Sciatic nerve (tissue), 2 donors: Measurements from ENCODE around the gene CEP83. TPM values are rescaled to one million over a fixed set of nuclear protein-coding genes. Genes with fewer than 3 reads are reported as not detected.
"Not testable (repeated sequence)": the region's sequence is repeated elsewhere in the genome, so short reads cannot be mapped to it uniquely, and the experiment has no call there.

ENCODE experiments used
- ATAC-seq: fragments of 200-7000 bp; cut with Tn5 transposase; one replicate; pipeline ENCODE4 v1.9.1; 2020; ENCODE audit warnings: mild to moderate bottlenecking, moderate library complexity
- DNase-seq: peaks from one replicate; pipeline ENCODE4 v3.0.0-alpha.2; 2020; ENCODE audit warnings: low spot score
- intact Hi-C: fragments of 100-400 bp; cut with DNase I; formaldehyde crosslinking; loops from one replicate; pipeline ENCODE4 v1.14.2; 2022
- total RNA-seq: library from RNA; stranded (reverse); fragmentation: NEBNext Ultra II Directional; extraction: Animal tissue kit (Norgen Biotek cat#: 25700); gene quantifications from one replicate; pipeline ENCODE4 v1.2.1, GENCODE V29; 2021
- donor health status: DM: no; HTN: no; CAD: no.
- donor health status: DM: no; HTN: no; CAD: no.

The CEP83 gene
- total RNA-seq: 17.6 TPM

DNA sequence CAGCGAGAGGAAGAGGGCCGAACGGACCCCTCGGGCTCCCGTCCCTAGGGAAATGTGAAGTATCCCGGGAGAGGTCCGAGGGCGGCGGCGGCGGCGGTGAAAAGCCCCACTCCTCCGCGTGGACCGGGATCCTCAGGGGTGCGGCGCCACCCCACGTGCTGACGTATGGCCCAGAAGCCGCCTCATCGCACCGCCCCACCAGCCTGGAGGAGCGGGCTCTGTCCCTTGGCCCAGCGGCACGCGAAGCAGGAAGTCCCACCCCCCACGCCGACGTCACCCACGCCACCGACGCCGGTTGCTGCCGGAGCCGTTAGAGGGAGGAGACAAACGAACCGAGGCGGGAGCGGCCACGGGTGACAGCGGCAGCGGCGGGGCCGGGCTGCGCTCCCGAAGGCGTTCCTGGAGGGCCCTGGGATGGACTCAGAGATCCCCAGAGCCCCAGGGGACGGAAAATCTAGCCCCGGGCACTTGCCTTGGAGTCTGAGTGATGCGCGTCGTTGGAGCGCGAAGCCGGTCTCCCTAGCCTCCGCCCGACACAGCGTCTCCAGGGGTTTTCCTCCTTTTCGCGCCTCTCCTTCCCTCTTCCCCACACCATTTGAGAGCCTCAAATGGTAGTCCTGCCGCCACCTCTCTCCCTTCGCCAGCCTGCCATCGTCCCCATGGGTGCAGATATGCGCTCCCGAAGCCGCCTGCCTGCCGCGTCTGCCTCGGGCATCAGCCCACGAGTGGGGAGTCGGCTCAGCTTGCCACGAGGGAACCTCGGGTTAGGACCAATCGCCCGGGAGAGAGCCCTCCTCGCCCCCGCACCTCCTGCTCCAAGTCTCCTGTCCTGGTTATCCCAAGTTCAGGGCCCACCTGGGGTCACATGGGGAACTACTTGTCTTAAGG, at the start of gene CEP83:
Gene CEP83, minus strand, starts transcription at position 140 of the 888 bp plus-strand sequence. CDS start 47,377 bp downstream, outside the sequence.
- peak; percentile 99 for DNase-seq
- intact Hi-C loops: no loop called here
- ATAC-seq: peak; percentile 99

GRCh38 chr12:94509317-94509716, 49.6 kb upstream of the CEP83 start:
- ATAC-seq (no peak), DNase-seq (no peak)
- intact Hi-C loops: no loop called here

GRCh38 chr12:94507455-94507854, 47.8 kb upstream of the CEP83 start:
- intact Hi-C loops: no loop called here
- ATAC-seq: no peak
- no peak for DNase-seq

DNA sequence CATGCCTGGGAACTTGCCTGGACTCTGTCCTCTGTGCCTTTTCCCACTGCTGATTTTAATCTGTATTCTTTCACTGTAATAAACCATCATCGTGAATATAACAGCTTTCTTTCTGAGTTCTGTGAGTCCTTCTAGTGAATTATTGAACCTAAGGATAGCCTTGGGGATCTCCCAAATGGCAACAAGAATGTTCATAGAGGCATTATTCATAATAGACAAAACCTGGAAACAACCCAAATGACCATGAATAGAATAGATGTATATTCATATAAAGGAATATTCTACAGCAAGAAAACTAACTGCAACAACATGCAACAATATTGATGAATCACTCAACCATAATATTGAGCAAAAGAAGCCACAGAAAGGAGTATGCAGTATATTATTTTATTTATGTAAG, 44.7 kb upstream of the CEP83 start:
- DNase-seq (no peak), ATAC-seq (no peak)
- intact Hi-C loops: no loop called here

- DNase-seq (no peak), ATAC-seq (no peak)
- intact Hi-C loops: no loop called here
Observed at GRCh38 chr12:94503619-94504018, 44.0 kb upstream of the CEP83 start.

DNA sequence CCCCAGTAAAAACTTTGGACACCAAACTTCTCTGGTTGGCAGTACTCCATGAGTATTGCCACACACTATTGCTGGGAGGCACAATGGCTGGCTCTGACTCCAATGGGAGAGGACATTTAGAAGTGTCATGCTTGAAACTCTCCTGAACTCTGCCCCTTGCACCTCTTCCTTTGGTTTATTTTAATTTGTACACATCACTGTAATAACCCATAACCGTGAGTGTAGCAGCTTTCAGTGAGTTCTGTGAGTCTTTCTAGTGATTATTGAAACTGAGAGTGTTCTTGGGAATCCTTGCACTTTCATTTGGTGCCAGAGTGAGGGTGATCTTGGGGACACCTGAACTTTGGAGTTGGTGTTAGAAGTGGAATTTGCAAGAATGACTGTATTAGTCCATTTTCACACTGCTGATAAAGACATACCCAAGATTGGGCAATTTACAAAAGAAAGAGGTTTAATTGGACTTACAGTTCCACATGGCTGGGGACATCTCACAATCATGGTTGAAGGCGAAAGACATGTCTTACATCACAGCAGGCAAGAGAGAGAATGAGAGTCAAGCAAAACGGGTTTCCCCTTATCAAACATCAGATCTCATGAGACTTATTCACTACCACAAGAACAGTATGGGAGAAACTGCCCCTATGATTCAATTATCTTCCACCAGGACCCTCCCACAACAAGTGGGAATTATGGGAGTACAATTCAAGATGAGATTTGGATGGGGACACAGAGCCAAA, 41.3 kb upstream of the CEP83 start:
- intact Hi-C loops: no loop called here
- no peak for ATAC-seq
- no peak for DNase-seq

GRCh38 chr12:94498698-94499097, 39.0 kb upstream of the CEP83 start:
- intact Hi-C loops: no loop called here
- no peak for DNase-seq
- ATAC-seq: no peak

DNA sequence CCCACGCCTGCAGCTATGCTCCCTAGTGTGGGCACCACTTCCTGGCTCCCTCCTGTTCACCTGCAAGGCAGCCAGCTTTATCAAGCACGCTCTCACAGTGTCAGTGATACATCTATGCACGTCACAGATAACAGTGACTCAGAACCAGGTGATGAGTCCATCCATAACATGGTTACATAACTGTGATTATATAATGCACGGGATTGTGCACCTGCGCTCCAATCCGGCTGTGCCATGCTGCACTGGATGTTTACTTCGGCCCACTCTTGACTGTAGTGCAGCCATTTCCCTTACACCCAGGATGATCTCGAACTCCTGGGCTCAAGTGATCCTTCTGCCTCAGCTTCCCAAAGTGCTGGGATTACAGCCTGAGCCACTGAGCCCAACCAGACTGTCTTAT, 38.4 kb upstream of the CEP83 start:
- intact Hi-C loops: no loop called here
- no peak for ATAC-seq
- no peak for DNase-seq

GRCh38 chr12:94495445-94496115, 35.9 kb upstream of the CEP83 start:
- DNase-seq: no peak
- peak; percentile 74 for ATAC-seq
- intact Hi-C loops: no loop called here

- DNase-seq (no peak), ATAC-seq (no peak)
- intact Hi-C loops: no loop called here
Observed at GRCh38 chr12:94491489-94491888, 31.8 kb upstream of the CEP83 start.

- intact Hi-C loops: no loop called here
- no peak for DNase-seq
- no peak for ATAC-seq
Observed at GRCh38 chr12:94488463-94488862, 28.8 kb upstream of the CEP83 start.

DNA sequence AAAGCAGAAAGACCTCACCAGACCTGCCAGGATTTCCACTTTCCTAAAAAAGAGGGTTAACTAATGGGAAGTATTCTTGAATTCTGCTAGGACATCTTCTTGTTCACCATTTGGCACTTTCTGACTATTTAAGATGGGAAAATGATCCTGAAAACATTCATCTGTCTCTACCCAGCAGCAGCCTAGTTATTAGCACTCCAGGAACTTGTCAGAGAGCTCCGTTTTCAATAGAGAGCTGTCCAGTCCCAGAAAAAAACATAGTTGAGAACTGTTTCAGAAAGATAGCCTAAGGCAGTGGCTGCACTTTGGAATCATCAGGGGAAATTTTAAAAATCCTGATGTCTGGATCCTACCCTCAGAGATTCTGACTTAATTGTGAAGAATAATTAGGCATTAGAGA, 22.1 kb upstream of the CEP83 start:
- no peak for DNase-seq
- ATAC-seq: no peak
- intact Hi-C loops: no loop called here

- DNase-seq: no peak
- intact Hi-C loops: no loop called here
Observed at GRCh38 chr12:94469522-94469921, 9.9 kb upstream of the CEP83 start.

GRCh38 chr12:94460616-94460959, 921 bp upstream of the CEP83 start:
- DNase-seq: no peak
- intact Hi-C loops: no loop called here
- ATAC-seq: no peak

More at GRCh38 chr12:94469522-94469921, 9.9 kb upstream of the CEP83 start:
- ATAC-seq: no peak

DNA sequence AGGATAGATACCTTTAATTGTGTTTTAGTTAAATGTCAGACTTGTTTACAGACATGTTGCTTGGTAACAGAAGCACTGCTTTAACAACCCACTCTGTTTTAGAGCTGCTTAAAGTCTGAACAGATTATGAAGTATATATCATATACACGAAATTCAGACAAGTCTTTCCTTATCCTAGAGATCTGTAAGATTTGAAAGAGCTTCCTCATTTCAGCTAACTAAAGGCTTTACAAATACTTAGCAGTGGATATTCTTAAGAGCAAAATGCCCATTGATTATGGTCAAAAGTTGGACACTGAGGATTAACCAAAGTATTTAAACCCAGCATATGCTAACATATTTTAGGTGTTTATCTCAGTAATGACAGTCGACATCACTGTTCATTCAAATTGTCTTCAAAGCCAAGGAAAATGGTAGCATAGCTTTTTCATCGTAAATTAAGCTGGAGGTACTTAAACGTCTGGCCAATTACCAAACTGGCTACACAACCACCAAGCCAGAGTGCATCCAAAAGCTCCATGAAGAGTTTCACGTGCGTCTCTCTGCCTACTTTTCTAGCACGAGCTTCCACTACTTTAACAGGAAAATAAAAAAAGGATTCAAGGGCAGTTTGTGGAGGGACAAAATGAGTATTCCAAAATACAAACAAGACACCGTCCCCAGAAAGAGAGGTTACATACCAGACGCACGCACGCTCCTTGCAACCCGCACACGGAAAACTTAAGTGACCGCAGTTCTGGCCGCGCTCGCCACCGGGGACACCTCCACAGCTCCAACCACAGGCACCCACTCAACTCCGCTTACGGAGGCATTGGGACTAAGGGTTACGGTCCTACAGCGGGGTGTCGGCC, 565 bp downstream of the CEP83 start:
- intact Hi-C loops: no loop called here
- ATAC-seq (peak; percentile 69), DNase-seq (no peak)

- intact Hi-C loops: no loop called here
- ATAC-seq (no peak), DNase-seq (no peak)
Observed at GRCh38 chr12:94457311-94457710, 2.4 kb downstream of the CEP83 start.

- DNase-seq, intact Hi-C loops, ATAC-seq: not testable (repeated sequence)
Observed at GRCh38 chr12:94454318-94454717, 5.3 kb downstream of the CEP83 start.

DNA sequence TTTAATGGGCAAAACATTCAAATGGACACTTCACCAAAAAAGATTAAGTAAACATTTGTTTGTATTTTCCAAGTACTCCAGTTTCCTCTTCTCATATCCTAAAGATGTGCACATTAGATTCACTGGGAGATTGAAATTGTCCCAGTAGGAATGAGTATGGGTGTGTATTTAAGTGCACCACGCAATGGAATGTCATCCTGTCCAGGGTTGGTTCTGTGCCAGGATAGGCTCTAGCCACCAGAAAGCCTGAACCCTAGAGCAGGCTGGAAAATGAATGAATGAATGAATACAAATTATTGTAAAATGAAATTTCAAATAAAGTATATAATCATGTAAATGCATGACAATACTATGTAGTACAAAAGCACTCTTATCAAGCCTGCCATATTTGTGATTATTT, 14.0 kb downstream of the CEP83 start:
- intact Hi-C loops: no loop called here
- DNase-seq (no peak), ATAC-seq (no peak)

- no peak for ATAC-seq
- no peak for DNase-seq
- intact Hi-C loops: no loop called here
Observed at GRCh38 chr12:94437303-94437702, 22.4 kb downstream of the CEP83 start.
